GM18499 (cell line): ENCODE results near the gene ALCAM.
"Not testable (repeated sequence)": the region's sequence is repeated elsewhere in the genome, so short reads cannot be mapped to it uniquely, and the experiment has no call there.

Experiments
- ATAC-seq: cut with Tn5 transposase; IDR thresholded peaks from one replicate; pipeline ENCODE4 v1.9.1; 2021; ENCODE audit warnings: moderate number of reproducible peaks; ENCODE audit not compliant: insufficient read depth, unreplicated experiment

The ALCAM gene

DNA sequence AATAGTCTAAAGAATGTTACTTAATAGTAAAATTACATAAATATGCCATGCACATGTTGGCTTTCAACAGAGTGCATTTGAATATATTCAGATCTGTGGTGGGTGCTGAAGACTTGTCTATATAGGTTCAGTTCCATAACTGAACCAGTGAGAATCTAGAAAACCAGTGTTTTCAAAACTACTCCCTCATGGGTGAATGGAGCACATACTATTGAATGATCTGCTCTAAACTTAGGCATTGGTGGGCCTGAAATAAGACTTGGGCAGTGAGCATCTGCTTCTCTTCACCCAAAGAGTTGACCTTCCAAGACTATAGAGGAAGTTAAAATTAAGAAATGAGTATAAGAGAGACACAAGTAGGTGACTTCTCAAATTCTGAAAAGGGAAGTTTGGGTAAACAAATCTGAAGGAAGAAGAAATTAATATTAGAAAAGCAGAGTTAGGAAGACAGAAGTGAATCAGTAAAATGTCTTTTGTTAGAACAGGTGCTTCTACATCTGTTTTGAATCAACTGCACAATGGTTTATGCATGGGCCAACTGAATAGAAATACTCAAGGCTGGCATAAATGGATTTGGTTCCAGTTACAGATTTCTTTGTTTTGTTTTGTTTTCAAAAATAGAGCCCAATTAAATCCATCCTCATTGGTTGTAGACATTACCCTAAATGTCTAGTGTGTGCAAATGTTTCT, 19.3 kb downstream of the ALCAM start:
- ATAC-seq: peak; percentile 66

- no peak for ATAC-seq
These were observed 20.5 kb downstream of the ALCAM start for GRCh38 chr3:105387122-105387751.

DNA sequence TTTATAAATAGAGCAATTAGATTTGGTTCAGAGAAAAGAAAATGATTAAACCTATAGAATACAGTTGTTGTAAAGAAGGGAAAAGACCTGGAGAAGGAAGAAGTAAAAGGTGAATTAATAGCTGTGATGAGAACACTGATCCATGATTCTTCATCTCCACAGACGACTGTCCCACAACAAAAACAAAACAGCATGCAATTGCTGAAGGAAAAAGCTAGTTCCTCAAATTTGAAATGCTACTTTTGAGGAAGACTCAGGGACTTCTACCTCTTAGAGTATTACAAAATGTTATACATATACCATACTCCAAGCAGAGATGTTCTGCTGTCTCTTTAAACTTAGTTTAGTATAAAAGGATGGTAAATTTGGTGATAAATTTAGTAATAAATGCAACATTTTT, 21.5 kb downstream of the ALCAM start:
- no peak for ATAC-seq

DNA sequence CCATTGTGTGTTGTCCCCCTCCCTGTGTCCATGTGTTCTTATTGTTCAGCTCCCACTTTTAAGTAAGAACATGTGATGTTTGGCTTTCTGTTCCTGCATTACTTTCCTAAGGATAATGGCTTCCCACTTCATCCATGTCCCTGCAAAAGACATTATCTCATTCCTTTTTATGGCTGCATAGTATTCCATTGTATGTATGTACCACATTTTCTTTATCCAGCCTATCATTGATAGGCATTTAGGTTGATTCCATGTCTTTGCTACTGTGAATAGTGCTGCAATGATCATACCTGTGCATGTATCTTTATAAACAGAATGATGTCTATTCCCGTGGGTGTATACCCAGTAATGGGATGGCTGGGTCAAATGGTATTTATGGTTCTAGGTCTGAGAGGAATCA, 23.1 kb downstream of the ALCAM start:
- not testable (repeated sequence) for ATAC-seq

GRCh38 chr3:105392598-105392997, 25.9 kb downstream of the ALCAM start:
- not testable (repeated sequence) for ATAC-seq

- no peak for ATAC-seq
These were observed 27.5 kb downstream of the ALCAM start for GRCh38 chr3:105394177-105394576.

DNA sequence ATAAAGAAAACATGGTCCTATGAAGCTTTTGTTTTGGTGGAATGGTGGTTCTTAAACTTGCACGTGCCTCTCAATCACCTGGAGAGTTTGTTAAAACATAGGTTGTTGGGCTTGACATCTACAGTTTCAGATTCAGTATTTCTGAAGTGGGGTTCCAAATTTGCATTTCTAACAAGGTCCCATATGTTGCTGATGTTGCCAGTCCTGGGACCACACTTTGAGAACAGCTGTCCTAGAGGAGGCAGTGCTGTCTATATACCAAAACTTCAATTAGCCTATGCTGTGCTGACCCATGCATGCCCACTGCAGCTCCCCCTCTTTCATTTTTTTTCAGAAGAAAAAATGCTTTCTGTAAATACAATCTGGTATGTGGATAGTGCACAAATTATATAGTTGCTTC, 31.3 kb downstream of the ALCAM start:
- no peak for ATAC-seq

DNA sequence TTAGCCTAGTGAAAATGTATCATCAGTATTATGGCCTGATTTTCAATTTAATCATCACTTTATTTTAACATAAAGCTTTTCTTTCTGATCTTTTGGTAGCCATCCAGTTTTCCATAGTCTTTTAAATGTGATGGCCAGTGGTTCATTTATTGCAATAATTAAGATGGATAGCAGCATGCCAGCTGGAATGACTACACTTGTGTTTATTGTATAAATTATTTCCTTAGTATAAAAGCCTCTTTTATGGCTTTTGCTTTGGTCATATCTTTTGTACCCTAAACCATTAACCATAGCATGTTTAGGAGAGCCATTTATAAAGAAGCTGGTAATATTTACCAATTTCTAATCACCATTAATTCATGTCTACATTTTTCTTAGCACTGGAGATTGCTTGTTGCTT, 31.7 kb downstream of the ALCAM start:
- ATAC-seq: no peak

DNA sequence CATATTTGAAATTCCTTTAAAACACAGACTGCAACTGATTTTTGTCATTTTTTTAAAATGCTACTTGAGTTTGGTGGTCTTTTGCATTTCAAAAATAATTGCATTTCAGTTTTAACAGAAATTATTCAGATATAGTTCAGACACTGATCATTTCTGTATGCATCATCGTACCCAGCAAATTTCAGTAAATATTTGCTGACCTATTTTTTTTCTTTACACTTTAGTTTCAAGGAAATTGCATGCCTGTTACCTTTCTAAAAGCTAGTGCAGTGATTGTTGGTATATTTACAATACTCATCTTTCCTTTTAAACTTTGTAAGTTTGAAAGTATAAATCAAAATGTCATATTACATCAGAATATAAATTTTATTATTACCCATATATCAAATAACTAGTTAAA, 32.4 kb downstream of the ALCAM start:
- no peak for ATAC-seq

- ATAC-seq: no peak
These were observed 32.9 kb downstream of the ALCAM start for GRCh38 chr3:105399611-105400010.

DNA sequence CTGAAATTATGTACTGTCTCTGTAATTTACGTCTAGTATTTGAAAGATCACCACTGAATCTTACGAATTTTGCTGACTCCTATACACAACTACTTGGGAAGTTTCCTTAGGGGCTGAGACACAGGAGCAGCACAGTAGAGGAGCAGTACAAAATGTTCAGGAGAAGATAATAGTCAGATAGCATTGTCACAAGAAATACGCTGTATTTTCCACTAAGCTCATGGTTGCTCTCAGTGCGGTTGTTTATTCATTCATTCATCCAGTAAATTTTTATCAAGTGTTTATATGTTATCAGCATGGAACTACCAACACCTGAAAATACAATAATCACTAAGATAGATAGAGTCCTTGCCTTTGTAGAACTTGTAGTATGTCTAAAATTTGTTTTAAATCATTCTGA, 34.5 kb downstream of the ALCAM start:
- no peak for ATAC-seq

DNA sequence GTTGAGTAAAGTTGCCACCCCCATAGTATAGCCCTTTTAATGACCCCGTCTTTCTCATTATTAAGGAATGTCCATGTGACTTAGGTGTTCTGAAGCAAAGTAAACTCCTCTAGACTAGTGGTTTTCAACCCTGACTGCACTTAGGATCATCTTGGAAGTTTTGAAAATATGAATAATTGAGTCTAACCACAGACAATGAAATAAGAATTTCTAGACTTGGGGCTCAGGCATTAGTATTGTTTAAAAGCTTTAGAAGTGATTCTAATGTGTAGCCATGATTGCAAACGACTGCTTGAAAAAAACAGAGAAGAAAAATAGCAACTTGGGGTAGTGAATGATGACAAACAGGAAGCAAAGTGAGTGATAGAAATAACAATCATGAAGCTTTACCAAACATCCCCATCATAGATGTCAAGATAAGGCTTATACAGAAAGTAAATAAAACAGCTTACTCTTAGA, 35.0 kb downstream of the ALCAM start:
- ATAC-seq: no peak

- ATAC-seq: no peak
These were observed 35.6 kb downstream of the ALCAM start for GRCh38 chr3:105402287-105402801.

DNA sequence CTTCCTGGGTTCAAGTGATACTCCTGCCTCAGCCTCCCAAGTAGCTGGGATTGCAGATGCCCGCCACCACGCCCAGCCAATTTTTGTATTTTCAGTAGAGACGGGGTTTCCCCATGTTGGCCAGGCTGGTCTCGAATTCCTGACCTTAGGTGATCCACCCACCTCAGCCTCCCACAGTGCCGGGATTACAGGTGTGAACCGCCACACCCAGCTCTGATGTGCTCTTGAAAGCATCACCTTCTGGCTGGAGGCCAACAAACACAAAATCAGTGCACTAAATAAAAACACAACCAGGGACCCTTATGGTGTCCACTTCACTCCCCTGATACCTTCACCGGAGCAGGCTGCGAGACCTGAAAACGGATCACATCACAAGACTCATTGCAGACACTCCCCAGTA, 36.3 kb downstream of the ALCAM start:
- ATAC-seq: not testable (repeated sequence)

- no peak for ATAC-seq
These were observed 39.6 kb downstream of the ALCAM start for GRCh38 chr3:105406268-105406667.

DNA sequence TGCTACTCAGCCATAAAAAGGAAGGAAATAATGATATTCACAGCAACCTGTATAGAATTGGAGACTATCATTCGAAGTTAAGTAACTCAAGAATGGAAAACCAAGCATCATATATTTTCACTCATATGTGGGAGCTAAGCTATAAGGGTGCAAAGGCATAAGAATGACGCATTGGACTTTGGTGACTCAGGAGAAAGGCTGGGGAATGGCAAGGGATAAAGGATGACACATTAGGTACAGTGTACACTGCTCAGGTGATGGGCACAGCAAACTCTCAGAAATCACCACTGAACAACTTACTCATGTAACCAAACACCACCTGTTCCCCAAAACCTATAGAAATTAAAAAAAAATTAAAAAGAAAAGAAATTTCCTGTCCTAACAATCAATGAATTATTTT, 42.7 kb downstream of the ALCAM start:
- ATAC-seq: no peak

DNA sequence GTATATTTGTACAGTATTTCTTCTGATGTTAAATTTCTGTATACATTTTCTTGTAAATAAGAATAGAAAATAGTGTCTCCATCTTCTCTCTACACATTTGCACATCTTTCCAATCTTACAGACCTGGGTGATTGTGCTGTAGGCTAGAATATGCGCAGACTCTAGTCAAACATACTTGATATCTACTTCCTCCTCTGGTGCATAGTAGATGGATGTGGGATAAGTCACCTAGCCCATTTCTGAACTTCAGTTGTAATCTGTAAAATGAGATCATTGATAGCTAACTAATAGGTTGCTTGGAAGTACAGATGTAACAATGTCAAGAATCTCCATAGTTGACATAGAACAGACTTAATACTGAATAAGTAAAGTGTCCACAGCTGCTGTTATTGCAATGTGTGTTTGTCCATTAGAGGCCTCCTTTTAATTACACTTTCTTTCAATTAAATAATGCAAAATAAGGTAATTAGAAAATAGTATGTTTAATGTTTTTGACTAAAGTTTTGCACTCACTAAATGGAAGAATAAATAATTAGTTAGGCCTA, 46.7 kb downstream of the ALCAM start:
- no peak for ATAC-seq

GRCh38 chr3:105414841-105415240, 48.1 kb downstream of the ALCAM start:
- no peak for ATAC-seq

- no peak for ATAC-seq
These were observed 49.2 kb downstream of the ALCAM start for GRCh38 chr3:105415951-105416350.

- ATAC-seq: no peak
These were observed 51.0 kb downstream of the ALCAM start for GRCh38 chr3:105417525-105418289.

DNA sequence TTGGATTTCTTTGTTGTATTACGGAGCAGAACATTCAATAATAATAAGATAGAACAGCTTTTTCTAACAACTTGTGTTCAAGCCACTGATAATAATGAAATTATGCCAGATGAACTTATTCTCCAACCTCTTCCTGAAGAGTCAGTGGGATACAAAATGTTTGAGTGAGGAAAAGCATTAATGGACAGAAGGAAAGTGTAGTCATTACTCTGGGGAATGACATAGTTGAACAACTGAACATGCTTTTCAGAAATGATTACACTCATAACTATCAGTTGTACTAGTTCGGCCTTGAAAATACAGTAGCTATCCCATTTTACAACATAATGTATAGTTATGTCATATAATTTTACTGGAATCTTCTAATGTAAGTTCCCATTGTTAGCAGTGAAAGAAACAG, 55.9 kb downstream of the ALCAM start:
- ATAC-seq: no peak
